GM23338 (cell line): ENCODE data around the gene CEMIP2.

Experiments used
- CREB1 ChIP-seq: fragments of 250-450 bp; sonication (Bioruptor Pico); IDR thresholded peaks from 2 replicates; pipeline ENCODE4 v1.5.0; 2020; ENCODE audit warnings: low read depth, mild to moderate bottlenecking, moderate library complexity
- EZH2 ChIP-seq: fragments of 200-600 bp; sonication (generic); IDR thresholded peaks from one replicate; pipeline ENCODE4 v1.8.0; 2017; ENCODE audit warnings: antibody characterized with exemption, mild to moderate bottlenecking, low read depth; ENCODE audit not compliant: unreplicated experiment
- EZH2phosphoT487 ChIP-seq: fragments of 200-600 bp; sonication (generic); IDR thresholded peaks from one replicate; pipeline ENCODE4 v1.8.1; 2018; ENCODE audit warnings: antibody characterized with exemption; ENCODE audit not compliant: unreplicated experiment
- NANOG ChIP-seq: IDR thresholded peaks from 2 replicates; pipeline ENCODE4 v1.6.1; 2016; ENCODE audit warnings: antibody characterized with exemption, borderline replicate concordance
- POLR2AphosphoS5 ChIP-seq: IDR thresholded peaks from 2 replicates; pipeline ENCODE4 v1.6.1; 2016; ENCODE audit warnings: antibody characterized with exemption, low read depth
- ZNF114 ChIP-seq: fragments of 250-450 bp; sonication (Bioruptor Pico); IDR thresholded peaks from 2 replicates; pipeline ENCODE4 v1.5.0; 2020; ENCODE audit warnings: mild to moderate bottlenecking, moderate library complexity
- TF ChIP-seq, protein P1 (sequence below), 2 experiments: fragments of 200-600 bp in 1 of 2; sonication (generic) in 1 of 2; conservative IDR thresholded peaks; 2 replicates each; pipeline versions ENCODE4 v1.5.1 to v1.6.1; 2016 to 2017; ENCODE audit warnings: antibody characterized with exemption in 2 of 2, low read depth in 2 of 2, mild to moderate bottlenecking in 2 of 2, moderate library complexity in 1 of 2
- TF ChIP-seq, protein P2 (sequence below): IDR thresholded peaks from one replicate; pipeline ENCODE4 v1.6.1; 2018; ENCODE audit warnings: antibody characterized with exemption; ENCODE audit not compliant: unreplicated experiment

DNA sequence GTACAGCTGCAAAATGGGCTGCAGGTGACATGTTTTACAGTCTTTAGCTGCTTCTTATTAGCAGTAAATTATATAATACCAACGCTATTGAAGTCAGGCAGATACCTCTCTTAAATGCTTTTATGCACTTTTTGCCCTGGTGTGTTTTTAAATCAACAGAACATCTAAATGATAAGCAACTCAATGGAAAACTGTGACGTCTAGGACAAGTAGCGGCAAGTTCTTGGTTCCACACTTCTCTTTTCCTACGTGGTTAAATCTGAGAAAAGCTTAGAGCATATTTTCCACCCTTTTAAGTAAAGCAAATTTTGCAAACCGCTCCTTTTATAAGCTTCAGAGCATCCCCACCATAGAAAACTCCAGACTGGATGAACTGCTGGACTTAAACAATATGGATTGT, 58.1 kb downstream of the CEMIP2 start:
- TF ChIP-seq, protein P1, sequence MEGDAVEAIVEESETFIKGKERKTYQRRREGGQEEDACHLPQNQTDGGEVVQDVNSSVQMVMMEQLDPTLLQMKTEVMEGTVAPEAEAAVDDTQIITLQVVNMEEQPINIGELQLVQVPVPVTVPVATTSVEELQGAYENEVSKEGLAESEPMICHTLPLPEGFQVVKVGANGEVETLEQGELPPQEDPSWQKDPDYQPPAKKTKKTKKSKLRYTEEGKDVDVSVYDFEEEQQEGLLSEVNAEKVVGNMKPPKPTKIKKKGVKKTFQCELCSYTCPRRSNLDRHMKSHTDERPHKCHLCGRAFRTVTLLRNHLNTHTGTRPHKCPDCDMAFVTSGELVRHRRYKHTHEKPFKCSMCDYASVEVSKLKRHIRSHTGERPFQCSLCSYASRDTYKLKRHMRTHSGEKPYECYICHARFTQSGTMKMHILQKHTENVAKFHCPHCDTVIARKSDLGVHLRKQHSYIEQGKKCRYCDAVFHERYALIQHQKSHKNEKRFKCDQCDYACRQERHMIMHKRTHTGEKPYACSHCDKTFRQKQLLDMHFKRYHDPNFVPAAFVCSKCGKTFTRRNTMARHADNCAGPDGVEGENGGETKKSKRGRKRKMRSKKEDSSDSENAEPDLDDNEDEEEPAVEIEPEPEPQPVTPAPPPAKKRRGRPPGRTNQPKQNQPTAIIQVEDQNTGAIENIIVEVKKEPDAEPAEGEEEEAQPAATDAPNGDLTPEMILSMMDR (conservative IDR thresholded peaks at IDR 0.05; ENCODE audit: low read depth in 2 of 2), result no peak
- TF ChIP-seq, protein P2, sequence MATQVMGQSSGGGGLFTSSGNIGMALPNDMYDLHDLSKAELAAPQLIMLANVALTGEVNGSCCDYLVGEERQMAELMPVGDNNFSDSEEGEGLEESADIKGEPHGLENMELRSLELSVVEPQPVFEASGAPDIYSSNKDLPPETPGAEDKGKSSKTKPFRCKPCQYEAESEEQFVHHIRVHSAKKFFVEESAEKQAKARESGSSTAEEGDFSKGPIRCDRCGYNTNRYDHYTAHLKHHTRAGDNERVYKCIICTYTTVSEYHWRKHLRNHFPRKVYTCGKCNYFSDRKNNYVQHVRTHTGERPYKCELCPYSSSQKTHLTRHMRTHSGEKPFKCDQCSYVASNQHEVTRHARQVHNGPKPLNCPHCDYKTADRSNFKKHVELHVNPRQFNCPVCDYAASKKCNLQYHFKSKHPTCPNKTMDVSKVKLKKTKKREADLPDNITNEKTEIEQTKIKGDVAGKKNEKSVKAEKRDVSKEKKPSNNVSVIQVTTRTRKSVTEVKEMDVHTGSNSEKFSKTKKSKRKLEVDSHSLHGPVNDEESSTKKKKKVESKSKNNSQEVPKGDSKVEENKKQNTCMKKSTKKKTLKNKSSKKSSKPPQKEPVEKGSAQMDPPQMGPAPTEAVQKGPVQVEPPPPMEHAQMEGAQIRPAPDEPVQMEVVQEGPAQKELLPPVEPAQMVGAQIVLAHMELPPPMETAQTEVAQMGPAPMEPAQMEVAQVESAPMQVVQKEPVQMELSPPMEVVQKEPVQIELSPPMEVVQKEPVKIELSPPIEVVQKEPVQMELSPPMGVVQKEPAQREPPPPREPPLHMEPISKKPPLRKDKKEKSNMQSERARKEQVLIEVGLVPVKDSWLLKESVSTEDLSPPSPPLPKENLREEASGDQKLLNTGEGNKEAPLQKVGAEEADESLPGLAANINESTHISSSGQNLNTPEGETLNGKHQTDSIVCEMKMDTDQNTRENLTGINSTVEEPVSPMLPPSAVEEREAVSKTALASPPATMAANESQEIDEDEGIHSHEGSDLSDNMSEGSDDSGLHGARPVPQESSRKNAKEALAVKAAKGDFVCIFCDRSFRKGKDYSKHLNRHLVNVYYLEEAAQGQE, result no peak
- TF ChIP-seq POLR2AphosphoS5 (no peak), EZH2phosphoT487 (no peak), EZH2 (no peak), CREB1 (CRISPR knock-in tag) (no peak), ZNF114 (CRISPR knock-in tag) (no peak), NANOG (no peak)
